ENCODE data around the gene STH.
A peak's percentile ranks its signal among the peaks of the same experiment; 100 is the strongest.

Gene STH

GRCh38 chr17:46002311-46002972 is 3.4 kb downstream of the STH start (continued):
- TF ChIP-seq, protein P1, sequence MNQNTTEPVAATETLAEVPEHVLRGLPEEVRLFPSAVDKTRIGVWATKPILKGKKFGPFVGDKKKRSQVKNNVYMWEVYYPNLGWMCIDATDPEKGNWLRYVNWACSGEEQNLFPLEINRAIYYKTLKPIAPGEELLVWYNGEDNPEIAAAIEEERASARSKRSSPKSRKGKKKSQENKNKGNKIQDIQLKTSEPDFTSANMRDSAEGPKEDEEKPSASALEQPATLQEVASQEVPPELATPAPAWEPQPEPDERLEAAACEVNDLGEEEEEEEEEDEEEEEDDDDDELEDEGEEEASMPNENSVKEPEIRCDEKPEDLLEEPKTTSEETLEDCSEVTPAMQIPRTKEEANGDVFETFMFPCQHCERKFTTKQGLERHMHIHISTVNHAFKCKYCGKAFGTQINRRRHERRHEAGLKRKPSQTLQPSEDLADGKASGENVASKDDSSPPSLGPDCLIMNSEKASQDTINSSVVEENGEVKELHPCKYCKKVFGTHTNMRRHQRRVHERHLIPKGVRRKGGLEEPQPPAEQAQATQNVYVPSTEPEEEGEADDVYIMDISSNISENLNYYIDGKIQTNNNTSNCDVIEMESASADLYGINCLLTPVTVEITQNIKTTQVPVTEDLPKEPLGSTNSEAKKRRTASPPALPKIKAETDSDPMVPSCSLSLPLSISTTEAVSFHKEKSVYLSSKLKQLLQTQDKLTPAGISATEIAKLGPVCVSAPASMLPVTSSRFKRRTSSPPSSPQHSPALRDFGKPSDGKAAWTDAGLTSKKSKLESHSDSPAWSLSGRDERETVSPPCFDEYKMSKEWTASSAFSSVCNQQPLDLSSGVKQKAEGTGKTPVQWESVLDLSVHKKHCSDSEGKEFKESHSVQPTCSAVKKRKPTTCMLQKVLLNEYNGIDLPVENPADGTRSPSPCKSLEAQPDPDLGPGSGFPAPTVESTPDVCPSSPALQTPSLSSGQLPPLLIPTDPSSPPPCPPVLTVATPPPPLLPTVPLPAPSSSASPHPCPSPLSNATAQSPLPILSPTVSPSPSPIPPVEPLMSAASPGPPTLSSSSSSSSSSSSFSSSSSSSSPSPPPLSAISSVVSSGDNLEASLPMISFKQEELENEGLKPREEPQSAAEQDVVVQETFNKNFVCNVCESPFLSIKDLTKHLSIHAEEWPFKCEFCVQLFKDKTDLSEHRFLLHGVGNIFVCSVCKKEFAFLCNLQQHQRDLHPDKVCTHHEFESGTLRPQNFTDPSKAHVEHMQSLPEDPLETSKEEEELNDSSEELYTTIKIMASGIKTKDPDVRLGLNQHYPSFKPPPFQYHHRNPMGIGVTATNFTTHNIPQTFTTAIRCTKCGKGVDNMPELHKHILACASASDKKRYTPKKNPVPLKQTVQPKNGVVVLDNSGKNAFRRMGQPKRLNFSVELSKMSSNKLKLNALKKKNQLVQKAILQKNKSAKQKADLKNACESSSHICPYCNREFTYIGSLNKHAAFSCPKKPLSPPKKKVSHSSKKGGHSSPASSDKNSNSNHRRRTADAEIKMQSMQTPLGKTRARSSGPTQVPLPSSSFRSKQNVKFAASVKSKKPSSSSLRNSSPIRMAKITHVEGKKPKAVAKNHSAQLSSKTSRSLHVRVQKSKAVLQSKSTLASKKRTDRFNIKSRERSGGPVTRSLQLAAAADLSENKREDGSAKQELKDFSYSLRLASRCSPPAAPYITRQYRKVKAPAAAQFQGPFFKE (tag by site-specific recombination; IDR thresholded peaks at IDR 0.05; ENCODE audit: borderline replicate concordance), result no peak
- TF ChIP-seq ZNF514 (tag by site-specific recombination; IDR thresholded peaks at IDR 0.05) (no peak), ZNF600 (tag by site-specific recombination; IDR thresholded peaks at IDR 0.05) (0 out of 2 replicates have a peak, but pooled peaks have one; percentile 30), ZNF610 (tag by site-specific recombination; IDR thresholded peaks at IDR 0.05; ENCODE audit: borderline replicate concordance) (no peak), ZNF248 (tag by site-specific recombination; IDR thresholded peaks at IDR 0.05) (no peak), ZSCAN30 (tag by site-specific recombination; IDR thresholded peaks at IDR 0.05) (peak; percentile 98), ZNF121 (tag by site-specific recombination; IDR thresholded peaks at IDR 0.05) (peak; percentile 100), ZNF202 (tag by site-specific recombination; IDR thresholded peaks at IDR 0.05; ENCODE audit: borderline replicate concordance) (no peak), ZNF560 (tag by site-specific recombination; IDR thresholded peaks at IDR 0.05; ENCODE audit: borderline replicate concordance) (no peak), ZNF112 (tag by site-specific recombination; IDR thresholded peaks at IDR 0.05) (no peak), ZNF837 (tag by site-specific recombination; IDR thresholded peaks at IDR 0.05) (no peak), ZNF701 (tag by site-specific recombination; IDR thresholded peaks at IDR 0.05) (no peak), ZSCAN18 (tag by site-specific recombination; IDR thresholded peaks at IDR 0.05) (no peak), ZNF23 (tag by site-specific recombination; IDR thresholded peaks at IDR 0.05; ENCODE audit: borderline replicate concordance) (no peak), ZNF654 (tag by site-specific recombination; IDR thresholded peaks at IDR 0.05; ENCODE audit: low read depth) (peak; percentile 95), ZNF660 (tag by site-specific recombination; IDR thresholded peaks at IDR 0.05) (peak; percentile 51; the same call in 1 of the 2 replicates), ZNF776 (tag by site-specific recombination; IDR thresholded peaks at IDR 0.05; ENCODE audit: borderline replicate concordance) (no peak), ZNF146 (tag by site-specific recombination; IDR thresholded peaks at IDR 0.05) (0 out of 2 replicates have a peak, but pooled peaks have one; percentile 2), ZNF473 (tag by site-specific recombination; IDR thresholded peaks at IDR 0.05) (no peak), ZNF664 (tag by site-specific recombination; IDR thresholded peaks at IDR 0.05) (no peak)
- TF ChIP-seq, protein P2, sequence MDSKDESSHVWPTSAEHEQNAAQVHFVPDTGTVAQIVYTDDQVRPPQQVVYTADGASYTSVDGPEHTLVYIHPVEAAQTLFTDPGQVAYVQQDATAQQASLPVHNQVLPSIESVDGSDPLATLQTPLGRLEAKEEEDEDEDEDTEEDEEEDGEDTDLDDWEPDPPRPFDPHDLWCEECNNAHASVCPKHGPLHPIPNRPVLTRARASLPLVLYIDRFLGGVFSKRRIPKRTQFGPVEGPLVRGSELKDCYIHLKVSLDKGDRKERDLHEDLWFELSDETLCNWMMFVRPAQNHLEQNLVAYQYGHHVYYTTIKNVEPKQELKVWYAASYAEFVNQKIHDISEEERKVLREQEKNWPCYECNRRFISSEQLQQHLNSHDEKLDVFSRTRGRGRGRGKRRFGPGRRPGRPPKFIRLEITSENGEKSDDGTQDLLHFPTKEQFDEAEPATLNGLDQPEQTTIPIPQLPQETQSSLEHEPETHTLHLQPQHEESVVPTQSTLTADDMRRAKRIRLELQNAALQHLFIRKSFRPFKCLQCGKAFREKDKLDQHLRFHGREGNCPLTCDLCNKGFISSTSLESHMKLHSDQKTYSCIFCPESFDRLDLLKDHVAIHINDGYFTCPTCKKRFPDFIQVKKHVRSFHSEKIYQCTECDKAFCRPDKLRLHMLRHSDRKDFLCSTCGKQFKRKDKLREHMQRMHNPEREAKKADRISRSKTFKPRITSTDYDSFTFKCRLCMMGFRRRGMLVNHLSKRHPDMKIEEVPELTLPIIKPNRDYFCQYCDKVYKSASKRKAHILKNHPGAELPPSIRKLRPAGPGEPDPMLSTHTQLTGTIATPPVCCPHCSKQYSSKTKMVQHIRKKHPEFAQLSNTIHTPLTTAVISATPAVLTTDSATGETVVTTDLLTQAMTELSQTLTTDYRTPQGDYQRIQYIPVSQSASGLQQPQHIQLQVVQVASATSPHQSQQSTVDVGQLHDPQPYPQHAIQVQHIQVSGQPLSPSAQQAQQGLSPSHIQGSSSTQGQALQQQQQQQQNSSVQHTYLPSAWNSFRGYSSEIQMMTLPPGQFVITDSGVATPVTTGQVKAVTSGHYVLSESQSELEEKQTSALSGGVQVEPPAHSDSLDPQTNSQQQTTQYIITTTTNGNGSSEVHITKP (tag by site-specific recombination; IDR thresholded peaks at IDR 0.05), result no peak; the same call in 1 of the 2 replicates
- TF ChIP-seq, protein P3, sequence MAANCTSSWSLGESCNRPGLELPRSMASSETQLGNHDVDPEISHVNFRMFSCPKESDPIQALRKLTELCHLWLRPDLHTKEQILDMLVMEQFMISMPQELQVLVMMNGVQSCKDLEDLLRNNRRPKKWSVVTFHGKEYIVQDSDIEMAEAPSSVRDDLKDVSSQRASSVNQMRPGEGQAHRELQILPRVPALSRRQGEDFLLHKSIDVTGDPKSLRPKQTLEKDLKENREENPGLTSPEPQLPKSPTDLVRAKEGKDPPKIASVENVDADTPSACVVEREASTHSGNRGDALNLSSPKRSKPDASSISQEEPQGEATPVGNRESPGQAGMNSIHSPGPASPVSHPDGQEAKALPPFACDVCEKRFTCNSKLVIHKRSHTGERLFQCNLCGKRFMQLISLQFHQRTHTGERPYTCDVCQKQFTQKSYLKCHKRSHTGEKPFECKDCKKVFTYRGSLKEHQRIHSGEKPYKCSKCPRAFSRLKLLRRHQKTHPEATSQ (tag by site-specific recombination; IDR thresholded peaks at IDR 0.05), result no peak

Measured in HEK293 (cell line).